Spleen (tissue), 11 donors: Measurements from ENCODE around the gene BEND7. TPM values are rescaled to one million over a fixed set of nuclear protein-coding genes. Genes with fewer than 3 reads are reported as not detected.

ENCODE experiments used
- polyA plus RNA-seq, 3 donors: library from polyadenylated mRNA; stranded (reverse); fragments of 200-250 nt; gene quantifications; one replicate each; pipeline ENCODE4 v1.2.1, GENCODE V29; 2013
- small RNA-seq, 4 donors: library from RNA; depleted of rRNA; stranded (forward); fragments of <200 nt; gene quantifications; one replicate each; pipeline ENCODE3, GENCODE V24; 2016
- total RNA-seq, 7 donors: library from RNA; depleted of rRNA in 3 of 7; stranded (reverse); fragments of >200 nt in 3 of 7; fragmentation: NEBNext Ultra II Directional in 4 of 7; extraction: Animal tissue kit (Norgen Biotek cat#: 25700) in 4 of 7; gene quantifications; one replicate each; pipeline versions ENCODE4 v1.1.0 to v1.2.1, GENCODE V29; 2016 to 2021
- donor health status: healthy with polysubstance abuse.
- donor health status: DM: no; HTN: no; CAD: no; lungs with moderate emphysema.
- donor health status: DM: no; HTN: no; CAD: no.
- donor health status: Bipolar disorder and iron deficiency.
- donor health status: healthy.
- donor health status: DM: no; HTN: no; CAD: no.
- donor health status: DM: yes; HTN: yes; CAD: no.

BEND7 gene
- total and polyA plus RNA-seq, 10 donors, result 0.93 to 20.2 (median 10.6) TPM

Small RNAs within 50 kb of the gene (small RNA-seq; reads per million reads assigned to genes)
- gene RF00019, result 0 reads per million in 4 donors

Other genes with a start within 250 kb of the BEND7 start
- gene PHYH, start 228.9 kb downstream of the BEND7 start, total RNA-seq, result 10 to 100 TPM in 6 of 7 donors, 1 to 10 TPM in 1; 9.8 to 30.5 (median 14.7) TPM
- gene PHYH, start 228.9 kb downstream of the BEND7 start, polyA plus RNA-seq, result 10 to 100 TPM; 10.6 to 22.4 (median 12.5) TPM
- 10 to 100 TPM; 25.2 to 44.0 (median 31.4) TPM for gene SEPHS1, start 180.7 kb downstream of the BEND7 start, total RNA-seq
- 10 to 100 TPM; 15.4 to 23.5 (median 19.0) TPM for gene SEPHS1, start 180.7 kb downstream of the BEND7 start, polyA plus RNA-seq
- gene PRPF18, start 58.0 kb upstream of the BEND7 start, total RNA-seq, result 10 to 100 TPM; 19.3 to 41.7 (median 27.8) TPM
- 10 to 100 TPM in 2 of 3 donors, 1 to 10 TPM in 1; 7.1 to 14.8 (median 10.6) TPM for gene PRPF18, start 58.0 kb upstream of the BEND7 start, polyA plus RNA-seq